Vagina (tissue), 2 donors: ENCODE results near the gene MPC1L. TPM values are rescaled to one million over a fixed set of nuclear protein-coding genes. Genes with fewer than 3 reads are reported as not detected.

Experiments used
- DNase-seq, 2 donors: peaks; one replicate each; pipeline ENCODE4 v3.0.0-alpha.2; 2017; ENCODE audit errors: extremely low spot score in 2 of 2
- H3K27ac ChIP-seq: fragments of 200-600 bp; sonication (generic); one replicate; pipeline ENCODE4 v1.5.1; 2019
- H3K27me3 ChIP-seq: fragments of 200-600 bp; sonication (generic); one replicate; pipeline ENCODE4 v1.5.1; 2019
- H3K36me3 ChIP-seq, 2 donors: fragments of 200-600 bp; sonication (generic); one replicate each; pipeline ENCODE4 v1.5.1; 2017 to 2019
- H3K4me1 ChIP-seq: fragments of 200-600 bp; sonication (generic); one replicate; pipeline ENCODE4 v1.5.1; 2019
- H3K4me3 ChIP-seq, 2 donors: fragments of 200-600 bp; sonication (generic); 1 replicate in 1 of 2; 2 replicates in 1 of 2; pipeline ENCODE4 v1.5.1; 2016 to 2019
- H3K9me3 ChIP-seq: fragments of 200-600 bp; sonication (generic); one replicate; pipeline ENCODE4 v1.5.1; 2019
- CTCF ChIP-seq, 3 experiments: fragments of 450-650 bp in 2 of 3; fragments of 200-600 bp in 1 of 3; sonication (generic) in 1 of 3; IDR thresholded peaks; one replicate each; pipeline ENCODE4 v1.5.1; 2017 to 2019; ENCODE audit warnings: antibody characterized with exemption in 3 of 3, mild to moderate bottlenecking in 2 of 3, moderate library complexity in 2 of 3
- POLR2A ChIP-seq, 2 donors: fragments of 450-650 bp; IDR thresholded peaks; one replicate each; pipeline ENCODE4 v1.6.1; 2017; ENCODE audit warnings: antibody characterized with exemption in 2 of 2, mild to moderate bottlenecking in 2 of 2, moderate library complexity in 2 of 2
- POLR2AphosphoS5 ChIP-seq, 2 donors: sonication (generic); formaldehyde crosslinking; IDR thresholded peaks; one replicate each; pipeline ENCODE4 v1.9.0; 2017; ENCODE audit warnings: antibody characterized with exemption in 2 of 2, mild to moderate bottlenecking in 2 of 2, low read depth in 1 of 2; ENCODE audit not compliant: insufficient read depth in 1 of 2
- intact Hi-C: fragments of 100-400 bp; cut with DNase I; formaldehyde crosslinking; loops from one replicate; pipeline ENCODE4 v1.15.1; 2023
- total RNA-seq: library from RNA; depleted of rRNA; stranded (reverse); fragments of >200 nt; gene quantifications from one replicate; pipeline ENCODE4 v1.2.3, GENCODE V29; 2016

MPC1L gene
- total RNA-seq, 1 donor from 2014 or later, result not detected

- no peaks in the 10 kb centered on the region for H3K4me1 ChIP-seq
- no peaks in the 10 kb centered on the region for H3K27me3 ChIP-seq
- H3K36me3 ChIP-seq, result no peaks in the 10 kb centered on the region
- no peak overlapping the region for H3K27ac ChIP-seq
- no peak overlapping the region for H3K4me3 ChIP-seq
- DNase-seq, result no peak
- H3K9me3 ChIP-seq, result no peaks in the 10 kb centered on the region
- no peak for TF ChIP-seq POLR2A (IDR thresholded peaks at IDR 0.05)
- no peak for TF ChIP-seq CTCF (IDR thresholded peaks at IDR 0.05)
- TF ChIP-seq POLR2AphosphoS5 (IDR thresholded peaks at IDR 0.05; ENCODE audit: insufficient read depth in 1 of 2, low read depth in 1 of 2), result no peak
- intact Hi-C loops, result loop anchor here (10.0 kb wide), 1 partner anchor 461 kb away; no protein-coding TSS in a partner anchor
These were observed 30.3 kb downstream of the MPC1L start for GRCh38 chrX:40653535-40653934.

- TF ChIP-seq POLR2A (IDR thresholded peaks at IDR 0.05) (no peak), CTCF (IDR thresholded peaks at IDR 0.05) (no peak), POLR2AphosphoS5 (IDR thresholded peaks at IDR 0.05; ENCODE audit: insufficient read depth in 1 of 2, low read depth in 1 of 2) (no peak)
- no peaks in the 10 kb centered on the region for H3K4me1 ChIP-seq
- no peaks in the 10 kb centered on the region for H3K9me3 ChIP-seq
- H3K27ac ChIP-seq, result no peak overlapping the region
- no peak overlapping the region for H3K4me3 ChIP-seq
- peaks cover 0 to 18% of the 10 kb centered on the region in 2 donors for H3K36me3 ChIP-seq
- no peaks in the 10 kb centered on the region for H3K27me3 ChIP-seq
- DNase-seq, result no peak
- intact Hi-C loops, result no loop called here
These were observed 37.2 kb downstream of the MPC1L start for GRCh38 chrX:40660381-40660780.

- intact Hi-C loops, result no loop called here
- TF ChIP-seq POLR2AphosphoS5 (IDR thresholded peaks at IDR 0.05; ENCODE audit: insufficient read depth in 1 of 2, low read depth in 1 of 2), result no peak
- TF ChIP-seq POLR2A (IDR thresholded peaks at IDR 0.05), result no peak
- TF ChIP-seq CTCF (IDR thresholded peaks at IDR 0.05), result no peak
- peaks cover 0 to 21% of the 10 kb centered on the region in 2 donors for H3K36me3 ChIP-seq
These were observed 38.3 kb downstream of the MPC1L start for GRCh38 chrX:40661489-40661888.

GRCh38 chrX:40663078-40663740 lies 40.0 kb downstream of the MPC1L start:
- TF ChIP-seq CTCF (IDR thresholded peaks at IDR 0.05) (no peak), POLR2AphosphoS5 (IDR thresholded peaks at IDR 0.05; ENCODE audit: insufficient read depth in 1 of 2, low read depth in 1 of 2) (no peak), POLR2A (IDR thresholded peaks at IDR 0.05) (no peak)
- DNase-seq, result no peak
- no peak overlapping the region for H3K4me3 ChIP-seq
- peaks cover 0 to 26% of the 10 kb centered on the region in 2 donors for H3K36me3 ChIP-seq
- H3K27me3 ChIP-seq, result no peaks in the 10 kb centered on the region
- H3K27ac ChIP-seq, result no peak overlapping the region
- H3K9me3 ChIP-seq, result no peaks in the 10 kb centered on the region
- intact Hi-C loops, result no loop called here
- no peaks in the 10 kb centered on the region for H3K4me1 ChIP-seq

More at GRCh38 chrX:40661489-40661888, 38.3 kb downstream of the MPC1L start:
- Histone ChIP-seq H3K9me3 (no peaks in the 10 kb centered on the region), H3K4me1 (no peaks in the 10 kb centered on the region), H3K4me3 (no peak overlapping the region), H3K27me3 (no peaks in the 10 kb centered on the region), H3K27ac (no peak overlapping the region)
- no peak for DNase-seq

- Histone ChIP-seq H3K4me1 (no peaks in the 10 kb centered on the region), H3K36me3 (peaks cover 0 to 26% of the 10 kb centered on the region in 2 donors), H3K27me3 (no peaks in the 10 kb centered on the region), H3K9me3 (no peaks in the 10 kb centered on the region), H3K27ac (no peak overlapping the region), H3K4me3 (no peak overlapping the region)
- intact Hi-C loops, result no loop called here
- DNase-seq, result no peak
- TF ChIP-seq POLR2A (IDR thresholded peaks at IDR 0.05), result no peak
These were observed 40.8 kb downstream of the MPC1L start for GRCh38 chrX:40663880-40664630.
